Stimulated activated CD4-positive, alpha-beta T cell treated with anti-CD3 and anti-CD28 coated beads, Interleukin-2, amount 100 ng/mL, for 48 hours (primary cell): ENCODE measurements around the gene CYP4A22.
"Not testable (repeated sequence)": the region's sequence is repeated elsewhere in the genome, so short reads cannot be mapped to it uniquely, and the experiment has no call there.

Experiments used
- DNase-seq, 2 donors: peaks; one replicate each; pipeline ENCODE4 v3.0.0-alpha.2; 2020

CYP4A22 gene

GRCh38 chr1:47157957-47158356 lies 20.7 kb downstream of the CYP4A22 start:
- DNase-seq, result not testable (repeated sequence)

- DNase-seq, result no peak
Observed at GRCh38 chr1:47160716-47161115, 23.5 kb downstream of the CYP4A22 start.

- DNase-seq, result no peak
Observed at GRCh38 chr1:47161298-47162040, 24.2 kb downstream of the CYP4A22 start.

- DNase-seq, result no peak
Observed at GRCh38 chr1:47164552-47164951, 27.3 kb downstream of the CYP4A22 start.

GRCh38 chr1:47172782-47173181 lies 35.5 kb downstream of the CYP4A22 start:
- no peak for DNase-seq

- DNase-seq, result no peak
Observed at GRCh38 chr1:47174656-47175020, 37.4 kb downstream of the CYP4A22 start.

- peak; percentile 39 to 40 for DNase-seq
Observed at GRCh38 chr1:47175227-47175934, 38.1 kb downstream of the CYP4A22 start.

GRCh38 chr1:47178020-47178419 lies 40.8 kb downstream of the CYP4A22 start:
- DNase-seq, result no peak

- DNase-seq, result no peak
Observed at GRCh38 chr1:47178654-47179016, 41.4 kb downstream of the CYP4A22 start.

- peak; percentile 76 to 81 for DNase-seq
Observed at GRCh38 chr1:47179017-47179987, 42.1 kb downstream of the CYP4A22 start.

GRCh38 chr1:47179988-47180563 lies 42.8 kb downstream of the CYP4A22 start:
- DNase-seq, result no peak

GRCh38 chr1:47180603-47181094 lies 43.4 kb downstream of the CYP4A22 start:
- no peak for DNase-seq

- no peak for DNase-seq
Observed at GRCh38 chr1:47181095-47181954, 44.1 kb downstream of the CYP4A22 start.

GRCh38 chr1:47181955-47182675 lies 44.9 kb downstream of the CYP4A22 start:
- no peak for DNase-seq

- no peak for DNase-seq
Observed at GRCh38 chr1:47182676-47183235, 45.5 kb downstream of the CYP4A22 start.

GRCh38 chr1:47183308-47184089 lies 46.3 kb downstream of the CYP4A22 start:
- no peak for DNase-seq

GRCh38 chr1:47184090-47184821 lies 47.0 kb downstream of the CYP4A22 start:
- no peak for DNase-seq

- DNase-seq, result no peak
Observed at GRCh38 chr1:47184822-47185677, 47.8 kb downstream of the CYP4A22 start.
